HG02763 (cell line): ENCODE results near the gene MCOLN3.
A peak's percentile ranks its signal among the peaks of the same experiment; 100 is the strongest.
"Not testable (repeated sequence)": the region's sequence is repeated elsewhere in the genome, so short reads cannot be mapped to it uniquely, and the experiment has no call there.

Source experiments
- ATAC-seq: cut with Tn5 transposase; IDR thresholded peaks from one replicate; pipeline ENCODE4 v1.9.1; 2021; ENCODE audit warnings: mild to moderate bottlenecking, moderate library complexity; ENCODE audit not compliant: unreplicated experiment

The MCOLN3 gene

DNA sequence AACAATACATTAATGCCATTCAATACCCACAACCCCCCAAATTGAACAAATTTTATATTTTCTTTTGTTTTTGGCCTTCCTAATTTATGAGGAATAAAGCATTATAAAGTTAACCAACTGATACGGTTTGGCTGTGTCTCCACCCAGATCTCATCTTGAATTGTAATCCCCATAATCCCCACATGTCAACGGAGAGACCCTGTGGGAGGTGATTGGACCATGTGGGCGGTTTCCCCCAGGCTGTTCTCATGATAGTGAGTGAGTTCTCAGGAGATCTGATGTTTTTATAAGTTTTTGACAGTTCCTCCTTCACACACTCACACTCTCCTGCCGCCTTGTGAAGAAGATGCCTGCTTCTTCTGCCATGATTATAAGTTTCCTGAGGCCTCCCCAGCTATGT, 6.4 kb upstream of the MCOLN3 start:
- no peak for ATAC-seq

- ATAC-seq: no peak
Measured at GRCh38 chr1:85049735-85050166, 1.5 kb upstream of the MCOLN3 start.

- peak; percentile 45 for ATAC-seq
Measured at GRCh38 chr1:85047472-85048295, 616 bp downstream of the MCOLN3 start.

DNA sequence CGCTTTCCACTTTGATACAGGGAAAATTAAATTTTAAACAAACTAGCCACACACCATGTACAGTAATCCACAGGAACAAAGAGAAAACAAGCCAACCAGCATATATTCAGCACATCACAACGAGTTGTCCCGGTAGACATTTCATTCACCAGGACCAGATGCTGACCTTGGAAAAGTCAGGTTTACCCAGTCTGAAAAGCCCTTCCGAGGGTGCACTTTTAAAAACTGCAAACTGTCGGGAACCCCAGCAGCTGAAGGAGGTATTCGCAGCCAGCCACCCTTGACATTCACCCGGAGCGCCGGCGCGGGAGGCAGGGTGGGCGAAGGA, 1.2 kb downstream of the MCOLN3 start:
- ATAC-seq: no peak

GRCh38 chr1:85042413-85042812, 5.9 kb downstream of the MCOLN3 start:
- no peak for ATAC-seq

DNA sequence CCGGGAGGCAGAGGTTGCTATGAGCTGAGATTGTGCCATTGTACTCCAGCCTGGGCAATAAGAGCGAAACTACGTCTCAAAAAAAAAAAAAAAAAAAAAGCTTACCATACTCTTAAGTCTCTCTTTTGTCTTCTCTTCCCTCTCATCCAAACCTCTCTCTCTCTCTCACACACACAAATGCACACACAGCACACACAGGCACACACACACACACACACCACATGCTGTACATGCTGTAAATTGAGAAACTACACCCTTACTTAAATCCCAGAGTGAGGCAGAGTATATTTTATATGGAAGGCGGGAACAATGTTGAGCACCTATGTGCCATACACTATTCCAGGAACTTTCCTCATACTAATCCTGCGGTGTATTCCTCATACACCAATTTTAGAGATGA, 6.5 kb downstream of the MCOLN3 start:
- ATAC-seq: no peak

DNA sequence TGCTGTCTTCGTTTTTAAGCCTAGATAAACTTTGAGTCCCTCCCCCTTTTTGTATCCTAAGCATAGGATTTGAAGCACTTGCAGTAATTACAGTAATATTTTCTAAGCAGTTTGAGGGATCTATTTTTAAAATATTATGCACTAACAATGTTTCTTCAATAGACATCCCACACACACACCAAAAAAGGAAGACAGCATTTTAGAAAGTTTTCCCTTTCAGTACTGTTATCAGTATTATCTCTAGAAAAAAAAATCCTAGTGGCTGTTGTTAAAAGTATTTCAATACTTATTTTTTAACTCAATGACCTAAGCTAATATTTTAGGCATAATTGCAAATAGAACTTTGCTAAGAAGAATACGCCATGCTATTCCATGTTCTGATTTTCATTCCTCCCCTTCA, 15.1 kb downstream of the MCOLN3 start:
- ATAC-seq: no peak

- no peak for ATAC-seq
Measured at GRCh38 chr1:85030536-85030935, 17.8 kb downstream of the MCOLN3 start.

DNA sequence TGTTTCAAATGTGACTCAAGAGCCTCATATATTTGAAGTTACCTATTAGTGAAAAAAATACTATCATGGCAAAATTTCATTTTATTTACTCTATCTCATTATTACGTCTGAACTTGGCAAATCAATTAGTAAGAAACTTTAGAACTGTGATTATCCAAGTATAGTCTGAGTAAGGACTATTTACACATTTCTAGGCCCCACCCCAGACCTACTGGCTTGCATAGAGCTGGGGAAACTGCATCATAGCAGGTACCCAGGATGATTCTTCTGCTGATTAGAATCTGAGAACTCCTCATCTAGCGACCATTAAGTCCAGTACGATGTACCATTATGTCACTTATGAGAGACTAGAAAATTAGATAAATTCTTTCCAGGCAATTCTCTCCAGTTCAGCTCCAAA, 20.1 kb downstream of the MCOLN3 start:
- no peak for ATAC-seq

DNA sequence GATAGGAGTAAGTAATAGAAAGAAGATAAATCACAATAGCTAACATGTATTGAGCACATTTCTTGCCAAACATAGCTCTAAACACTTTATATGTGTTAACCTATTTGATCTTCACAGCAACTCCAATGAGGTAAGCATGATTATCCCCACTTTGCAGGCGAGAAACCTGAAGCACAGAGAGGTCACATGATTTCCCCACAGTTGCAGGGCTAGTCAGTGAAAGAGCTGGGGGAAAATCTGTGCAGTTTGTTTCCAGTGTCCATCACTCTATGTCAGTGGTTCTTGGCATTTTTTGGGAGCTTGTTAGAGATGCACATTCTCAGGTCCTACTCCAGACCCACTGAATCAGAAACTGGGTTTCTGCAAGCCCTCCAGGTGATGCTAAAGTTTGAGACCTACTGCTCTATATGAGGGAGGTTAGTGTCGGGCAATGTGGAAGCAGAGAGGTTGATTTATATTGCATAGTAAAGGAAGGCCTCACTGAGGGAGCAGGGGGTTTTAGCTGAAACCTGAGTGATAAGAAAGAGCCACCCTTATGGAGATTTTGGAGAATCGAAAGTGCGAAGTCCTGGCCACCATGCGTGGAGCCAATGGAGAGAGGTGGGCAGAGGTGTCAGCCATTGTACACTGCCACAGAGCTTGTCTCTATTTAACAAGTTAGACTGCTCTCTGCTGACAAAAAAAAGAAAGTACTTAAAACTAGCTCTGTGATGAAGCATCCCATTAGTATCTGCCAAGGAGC, 20.9 kb downstream of the MCOLN3 start:
- ATAC-seq: peak; percentile 80

DNA sequence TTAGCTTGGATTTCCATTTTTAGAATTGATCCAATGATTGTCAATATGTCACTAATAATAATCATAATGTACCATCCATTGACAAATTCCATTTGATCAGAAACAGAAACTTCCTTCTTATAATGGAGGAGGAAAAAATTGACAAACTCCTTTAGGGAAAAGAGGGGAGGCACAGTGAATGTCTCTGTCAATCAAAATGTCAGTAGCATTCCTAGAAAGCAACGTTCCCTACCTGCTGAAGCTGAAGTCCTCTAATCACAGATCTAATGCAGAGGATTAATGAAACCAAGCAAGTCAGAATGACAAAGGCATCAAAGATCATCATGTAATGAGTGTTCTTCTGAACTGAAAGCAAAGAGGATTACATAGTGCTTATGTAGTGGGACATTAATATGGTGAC, 22.4 kb downstream of the MCOLN3 start:
- no peak for ATAC-seq

DNA sequence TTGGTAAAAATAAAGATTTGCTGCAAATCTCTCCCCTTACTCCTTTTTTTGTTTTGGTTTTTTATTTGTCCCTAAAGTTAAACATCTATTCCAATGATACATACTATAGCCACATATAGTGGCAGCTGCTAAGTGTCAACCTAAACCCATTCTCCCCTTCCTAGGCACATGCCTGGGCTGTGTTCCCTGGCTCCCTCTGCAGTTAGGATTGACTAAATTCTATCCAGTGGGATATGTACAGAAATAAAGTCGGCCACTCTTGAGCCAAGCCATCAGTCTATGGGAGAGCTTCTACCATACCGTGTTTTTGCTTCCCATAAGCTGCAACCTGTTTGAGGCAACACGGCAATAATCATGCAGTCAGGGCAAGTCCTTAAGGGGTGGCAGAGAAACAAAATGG, 23.6 kb downstream of the MCOLN3 start:
- ATAC-seq: no peak

GRCh38 chr1:85022700-85023099, 25.6 kb downstream of the MCOLN3 start:
- no peak for ATAC-seq

DNA sequence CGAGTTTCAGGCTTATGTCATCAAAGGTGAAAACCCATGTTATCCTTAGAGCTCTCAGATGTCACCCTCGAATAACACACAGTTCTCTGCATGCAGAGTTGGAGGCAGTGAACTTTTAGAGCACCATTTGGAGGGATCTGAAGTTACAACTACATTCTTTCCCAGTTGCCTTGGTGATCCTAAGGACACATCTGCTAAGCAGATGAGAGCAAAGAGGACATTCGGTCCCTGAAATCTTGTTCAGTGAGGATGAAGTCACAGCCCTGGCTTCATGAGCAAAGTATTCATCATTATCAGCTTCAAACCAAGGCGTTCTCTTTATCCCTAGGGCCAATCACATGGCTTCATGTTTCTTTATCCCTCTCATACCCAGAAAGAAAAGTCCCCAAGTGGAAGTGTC, 28.3 kb downstream of the MCOLN3 start:
- ATAC-seq: no peak

DNA sequence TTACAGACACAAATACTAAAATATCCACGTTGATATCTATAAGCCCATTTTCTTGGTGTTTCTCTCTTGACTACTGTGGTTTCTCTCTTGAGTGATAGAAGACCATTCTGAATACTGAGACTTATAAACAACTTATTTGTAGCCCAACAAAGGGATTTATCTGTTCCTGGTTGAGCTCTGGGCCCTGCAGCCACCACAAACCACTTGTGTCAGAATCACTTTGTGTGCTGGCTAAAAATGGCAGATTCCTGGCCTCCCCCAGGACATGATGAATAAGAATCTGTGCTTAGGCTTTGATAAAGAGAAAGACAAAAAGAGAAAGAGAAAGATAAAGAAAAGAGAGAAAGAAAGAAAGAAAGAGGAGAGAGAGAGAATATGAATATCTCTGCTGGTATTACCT, 32.5 kb downstream of the MCOLN3 start:
- no peak for ATAC-seq

DNA sequence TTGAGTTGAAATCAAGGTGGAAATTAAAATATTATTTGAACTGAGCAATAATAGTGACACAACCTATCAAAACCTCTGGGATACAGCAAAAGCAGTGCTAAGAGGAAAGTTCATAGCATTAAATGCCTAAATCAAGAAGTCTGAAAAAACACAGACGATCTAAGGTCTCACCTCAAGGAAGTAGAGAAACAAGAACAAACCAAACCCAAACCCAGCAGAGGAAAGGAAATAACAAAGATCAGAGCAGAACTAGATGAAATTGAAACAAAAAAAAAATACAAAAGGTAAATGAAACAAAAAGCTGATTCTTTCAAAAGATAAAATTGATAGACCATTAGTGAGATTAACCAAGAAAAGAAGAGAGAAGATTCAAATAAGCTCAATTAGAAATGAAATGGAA, 42.7 kb downstream of the MCOLN3 start:
- not testable (repeated sequence) for ATAC-seq

GRCh38 chr1:85001742-85002141, 46.6 kb downstream of the MCOLN3 start:
- no peak for ATAC-seq

- no peak for ATAC-seq
Measured at GRCh38 chr1:84998642-84999280, 49.5 kb downstream of the MCOLN3 start.

DNA sequence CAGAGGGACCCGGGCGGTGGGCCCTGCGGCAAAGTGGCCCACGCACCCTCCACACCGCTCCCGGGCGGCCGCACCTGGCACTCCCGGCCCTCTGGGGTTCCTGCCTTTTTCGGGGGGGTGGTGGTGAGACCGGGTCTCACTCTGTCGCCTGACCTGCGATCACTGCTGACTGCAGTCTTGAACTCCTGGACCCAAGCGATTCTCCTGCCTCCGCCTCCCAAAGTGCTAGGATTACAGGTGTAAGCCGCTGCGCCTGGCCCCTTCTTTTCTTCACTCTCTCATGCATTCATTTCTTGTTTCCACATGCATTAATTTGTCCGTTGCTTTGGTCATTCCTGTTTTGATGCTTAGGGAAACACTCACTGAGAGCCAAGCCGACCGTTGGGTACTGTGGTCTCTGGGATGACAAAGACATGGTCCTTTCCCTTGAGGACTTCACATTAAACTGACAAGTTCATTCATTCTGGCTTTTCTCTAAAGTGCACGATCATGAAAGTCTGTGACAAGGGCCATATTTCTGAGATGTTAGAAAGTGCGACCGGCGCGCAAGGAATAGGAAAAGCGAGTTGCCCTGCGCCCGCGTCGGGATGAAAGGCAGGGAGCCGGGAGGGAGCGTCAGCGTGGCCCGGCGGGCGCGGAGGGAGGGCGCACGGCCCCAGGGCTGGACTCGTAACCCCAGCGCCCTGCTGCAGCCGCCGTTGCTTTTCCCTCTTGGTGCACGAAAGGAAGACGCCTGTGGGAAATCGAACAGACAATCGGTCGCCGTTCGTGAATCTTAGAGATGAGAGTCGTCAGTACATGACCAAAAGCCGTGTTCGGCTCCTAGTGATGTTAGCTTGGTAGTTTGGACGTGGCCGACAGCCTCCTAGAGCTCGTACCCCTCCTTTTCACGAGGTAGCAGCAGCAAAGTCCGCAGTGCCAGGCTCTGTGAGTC, 50.4 kb downstream of the MCOLN3 start:
- ATAC-seq: peak; percentile 2

GRCh38 chr1:84996846-84997666, 51.2 kb downstream of the MCOLN3 start, which contains the start of gene MCOLN2:
Gene MCOLN2, minus strand, starts transcription at chr1:84997113. Its CDS starts 241 bp downstream, at chr1:84996872.
- peak; percentile 53 for ATAC-seq
